Retinal pigment epithelial cell (primary cell): Measurements from ENCODE around the gene UTP15.

Experiments
- DNase-seq: peaks from one replicate; pipeline ENCODE4 v3.0.0-alpha.2; 2010; ENCODE audit warnings: low read depth
- H3K4me3 ChIP-seq: 2 replicates; pipeline ENCODE4 v1.5.1; 2011; ENCODE audit warnings: mild to moderate bottlenecking, low read length, control low read depth, moderate library complexity
- CTCF ChIP-seq: conservative IDR thresholded peaks from 2 replicates; pipeline ENCODE4 v1.5.1; 2011; ENCODE audit warnings: low read depth, low read length, control low read depth, inconsistent platforms

Gene UTP15

GRCh38 chr5:73630765-73631164, 65.2 kb downstream of the UTP15 start:
- H3K4me3 ChIP-seq: no peak overlapping the region
- TF ChIP-seq CTCF: no peak
- no peak for DNase-seq

- TF ChIP-seq CTCF: no peak
- DNase-seq: no peak
- no peak overlapping the region for H3K4me3 ChIP-seq
These were observed 66.0 kb downstream of the UTP15 start for GRCh38 chr5:73631500-73631899.
